ENCODE results near the gene TTC33.
A peak's percentile ranks its signal among the peaks of the same experiment; 100 is the strongest.
"Not testable (repeated sequence)": the region's sequence is repeated elsewhere in the genome, so short reads cannot be mapped to it uniquely, and the experiment has no call there.

The TTC33 gene

DNA sequence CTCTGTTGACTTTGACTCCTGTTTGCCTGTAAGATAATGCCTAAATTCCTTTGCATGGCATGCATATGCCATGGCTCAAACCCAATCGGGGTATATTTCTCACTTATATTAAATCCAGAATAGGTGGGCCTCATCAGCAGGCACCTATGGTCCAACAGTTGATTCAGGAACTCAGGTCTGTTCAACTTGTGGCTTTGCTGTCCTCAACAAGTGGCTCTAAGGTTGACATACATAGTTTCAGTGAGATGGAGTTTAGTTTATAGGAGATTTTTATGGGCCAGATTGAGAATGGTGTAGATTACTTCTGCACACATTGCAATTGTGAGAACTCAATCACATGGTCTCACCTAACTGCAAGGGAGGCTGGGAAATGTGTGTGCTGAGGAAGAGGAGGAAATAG lies 107.6 kb downstream of the TTC33 start:
- no peak for DNase-seq

DNA sequence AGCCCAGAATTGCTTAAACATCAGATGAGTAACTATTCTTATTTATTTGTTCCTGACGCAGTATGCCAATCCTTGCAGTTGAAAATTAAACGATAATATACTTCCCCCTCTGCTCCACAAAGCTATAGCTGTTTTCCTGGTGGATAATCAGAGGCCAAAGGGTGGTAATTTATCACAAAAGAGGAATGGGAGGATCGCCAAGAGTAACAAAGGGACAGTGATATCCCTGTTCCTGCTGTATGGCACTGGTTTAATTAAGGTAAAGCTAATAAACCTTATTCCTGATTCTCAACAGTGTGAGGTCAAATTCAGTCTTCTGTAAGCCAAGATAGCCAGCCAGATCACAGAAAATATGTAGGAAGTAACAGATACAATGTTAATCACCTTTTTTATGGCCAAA lies 109.5 kb downstream of the TTC33 start:
- no peak for DNase-seq

- DNase-seq: not testable (repeated sequence)
Observed at GRCh38 chr5:40639531-40639930, 116.2 kb downstream of the TTC33 start.

DNA sequence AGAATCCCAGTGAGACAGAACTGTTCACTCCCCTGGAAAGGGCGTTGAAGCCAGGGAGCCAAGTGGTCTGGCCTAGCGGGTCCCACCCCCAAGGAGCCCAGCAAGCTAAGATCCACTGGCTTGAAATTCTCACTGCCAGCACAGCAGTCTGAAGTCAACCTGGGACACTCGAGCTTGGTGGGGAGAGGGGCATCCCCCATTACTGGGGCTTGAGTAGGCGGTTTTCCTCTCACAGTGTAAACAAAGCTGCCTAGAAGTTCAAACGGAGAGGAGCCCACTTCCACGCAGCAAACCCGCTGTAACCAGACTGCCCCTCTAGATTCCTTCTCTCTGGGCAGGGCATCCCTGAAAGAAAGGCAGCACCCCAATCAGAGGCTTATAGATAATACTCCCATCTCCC lies 121.2 kb downstream of the TTC33 start:
- no peak for DNase-seq

GRCh38 chr5:40634154-40634553 lies 121.6 kb downstream of the TTC33 start:
- no peak for DNase-seq

GRCh38 chr5:40631236-40631635 lies 124.5 kb downstream of the TTC33 start:
- no peak for DNase-seq

- DNase-seq: no peak
Observed at GRCh38 chr5:40630126-40630525, 125.6 kb downstream of the TTC33 start.

DNA sequence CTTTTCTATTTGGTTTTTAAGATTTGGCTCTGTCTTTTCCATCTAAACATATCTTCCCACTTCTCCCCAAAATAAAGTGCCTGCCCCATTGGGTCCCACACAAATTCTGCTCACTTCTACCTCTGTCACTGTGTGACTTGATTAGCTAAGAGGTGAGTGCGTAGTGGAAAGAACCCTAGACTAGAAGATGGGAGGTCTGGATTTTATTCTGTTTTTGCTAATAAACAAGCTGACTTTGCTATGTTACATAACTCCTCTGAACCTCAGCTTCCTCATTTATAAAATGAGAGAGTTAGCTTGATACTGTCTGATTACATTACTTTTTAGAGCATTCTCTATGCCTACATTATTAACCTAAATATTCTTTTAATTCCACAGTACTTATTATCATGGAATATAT lies 127.4 kb downstream of the TTC33 start:
- no peak for DNase-seq

GRCh38 chr5:40627706-40628105 lies 128.1 kb downstream of the TTC33 start:
- no peak for DNase-seq

DNA sequence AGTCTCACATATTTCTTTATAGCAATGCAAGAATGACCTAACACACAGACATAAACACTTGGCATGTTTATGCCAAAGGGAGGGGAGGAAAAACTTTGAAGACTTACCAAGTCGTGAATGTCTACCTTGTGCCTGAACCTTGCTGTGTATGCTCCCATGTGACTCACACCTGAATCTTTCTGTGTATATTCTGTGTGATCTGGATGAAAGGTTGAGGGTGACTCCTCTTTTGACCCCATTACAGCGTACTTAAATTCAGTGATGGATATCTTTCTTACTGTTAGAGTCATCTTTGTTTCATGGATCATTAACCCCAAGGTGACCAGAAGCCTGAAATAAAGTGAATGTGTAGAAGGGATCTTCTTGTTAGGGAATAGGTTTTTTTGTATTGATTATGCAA lies 129.0 kb downstream of the TTC33 start:
- no peak for DNase-seq

DNA sequence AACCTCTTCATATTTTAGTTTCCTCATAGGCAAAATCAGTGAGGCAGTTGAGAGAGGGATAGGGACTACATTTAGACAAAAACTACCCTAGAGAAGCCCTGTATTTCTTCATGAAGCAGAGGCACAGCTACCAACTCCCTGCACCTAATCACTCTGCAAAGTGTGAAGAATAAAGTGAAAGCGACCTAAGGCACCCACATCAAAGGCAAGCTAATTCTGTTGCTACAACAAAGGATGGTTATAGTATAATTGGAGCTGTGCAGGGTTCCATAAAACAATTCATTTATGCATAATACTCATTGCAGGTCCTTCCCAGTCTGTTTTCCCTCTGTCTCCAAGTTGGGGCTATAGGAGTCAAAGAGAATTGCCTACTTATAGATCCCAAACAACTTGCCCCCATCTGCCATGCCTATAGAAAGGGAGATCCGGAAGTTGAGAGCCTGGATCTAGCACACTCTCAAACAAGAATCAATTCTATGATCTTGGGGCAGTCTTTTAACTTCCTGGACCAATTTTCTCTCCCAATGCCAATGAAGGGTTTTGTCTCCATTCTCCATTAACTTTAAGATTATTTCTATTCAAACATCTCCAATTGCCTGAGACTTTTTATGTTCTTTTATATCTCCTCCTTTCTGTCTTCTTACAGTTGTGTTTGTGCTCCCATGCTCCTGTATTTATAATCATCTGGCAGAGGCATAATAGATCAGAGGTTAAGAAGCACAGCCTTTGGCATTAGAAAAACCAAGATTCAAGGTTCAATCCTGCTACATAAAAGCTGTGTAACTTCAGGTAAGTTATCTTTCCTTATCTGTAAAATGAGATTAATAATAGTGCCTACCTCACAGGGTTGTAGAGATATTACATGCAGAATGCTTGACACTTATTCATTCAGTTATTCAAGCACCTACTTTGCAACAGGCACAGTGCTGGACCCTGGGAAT lies 132.0 kb downstream of the TTC33 start:
- peak; percentile 18 for DNase-seq

GRCh38 chr5:40622463-40623252 lies 133.1 kb downstream of the TTC33 start:
- DNase-seq: no peak

DNA sequence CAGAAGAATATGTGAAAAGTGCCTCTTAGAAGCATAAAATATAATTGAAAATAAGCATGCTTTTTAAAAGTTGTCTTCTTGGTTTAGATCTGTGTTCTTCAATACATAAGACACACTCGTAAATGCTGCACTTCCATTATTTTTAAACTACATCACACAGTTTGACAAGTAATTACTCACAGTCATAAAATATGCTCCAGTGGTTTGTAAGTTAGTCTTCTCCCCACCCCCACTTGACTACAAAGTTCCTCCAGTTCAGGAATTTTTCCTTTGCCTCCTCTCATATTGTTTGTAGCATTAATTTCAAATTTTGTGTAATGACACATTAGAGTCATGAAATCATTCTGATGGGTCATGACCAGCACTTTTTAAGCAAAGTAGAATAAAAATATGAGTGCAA lies 136.3 kb downstream of the TTC33 start:
- DNase-seq: no peak

DNA sequence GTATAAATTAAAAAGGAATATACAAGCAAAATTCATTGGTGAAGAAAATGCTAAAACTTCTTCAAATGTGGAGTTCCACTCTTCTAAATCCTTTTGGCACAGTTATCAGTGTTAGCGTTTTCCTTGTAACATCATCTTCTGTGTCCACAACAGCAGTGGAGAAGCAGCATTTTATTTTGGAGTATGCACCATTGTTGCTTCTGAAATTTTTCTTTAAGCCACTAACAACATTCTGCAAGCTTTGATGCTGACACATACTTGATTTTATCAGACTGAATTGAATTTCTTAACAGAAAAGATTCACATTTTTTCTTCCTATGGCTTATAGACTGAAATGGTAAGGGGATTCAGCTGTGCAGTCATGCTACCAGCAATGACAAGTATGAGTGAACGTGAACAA lies 136.8 kb downstream of the TTC33 start:
- DNase-seq: no peak

DNA sequence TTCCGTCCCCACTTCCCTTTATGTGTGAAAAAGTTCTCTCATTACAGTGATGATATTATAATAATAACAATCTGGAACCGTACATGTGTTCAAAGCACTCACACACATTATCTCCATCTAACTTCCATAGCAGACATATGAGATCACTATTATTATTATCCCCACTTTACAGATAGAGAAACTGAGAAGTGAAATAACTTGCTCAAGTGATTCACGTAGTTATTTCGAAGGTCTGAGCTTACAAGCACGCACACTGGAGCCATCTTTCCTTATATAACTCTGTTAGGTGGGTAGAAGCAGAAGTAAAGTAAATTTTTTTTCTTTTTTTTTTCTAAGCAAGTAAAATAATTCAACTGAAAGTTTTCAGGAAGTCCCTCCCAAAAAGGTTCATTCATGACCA lies 139.0 kb downstream of the TTC33 start:
- no peak for DNase-seq

DNA sequence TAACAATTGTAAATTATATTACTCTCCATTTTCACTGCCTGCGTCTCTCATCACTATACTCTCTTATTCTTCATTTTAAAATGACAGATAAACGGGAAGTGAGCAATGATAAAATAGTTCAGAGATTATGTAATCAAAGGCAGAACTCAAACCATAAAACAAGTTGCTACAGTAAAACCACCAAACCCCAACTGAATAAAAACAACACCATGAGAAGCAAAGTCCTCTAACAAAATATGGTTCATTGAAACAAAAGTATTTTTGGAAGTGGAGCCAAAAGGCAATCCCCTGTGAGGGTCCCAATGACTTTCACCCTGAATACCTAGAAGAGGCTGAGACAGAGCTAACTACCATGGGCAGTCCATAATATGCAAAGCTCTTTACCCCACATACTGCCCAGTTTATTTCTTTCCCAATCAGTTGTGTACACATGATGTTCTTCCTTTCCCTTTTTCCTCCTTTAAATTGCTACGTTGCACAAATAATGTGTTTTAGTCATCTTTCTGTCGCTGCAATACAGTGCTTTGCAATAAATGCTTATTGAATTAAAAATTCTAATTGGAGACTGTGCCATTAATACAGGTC lies 140.1 kb downstream of the TTC33 start:
- no peak for DNase-seq

DNA sequence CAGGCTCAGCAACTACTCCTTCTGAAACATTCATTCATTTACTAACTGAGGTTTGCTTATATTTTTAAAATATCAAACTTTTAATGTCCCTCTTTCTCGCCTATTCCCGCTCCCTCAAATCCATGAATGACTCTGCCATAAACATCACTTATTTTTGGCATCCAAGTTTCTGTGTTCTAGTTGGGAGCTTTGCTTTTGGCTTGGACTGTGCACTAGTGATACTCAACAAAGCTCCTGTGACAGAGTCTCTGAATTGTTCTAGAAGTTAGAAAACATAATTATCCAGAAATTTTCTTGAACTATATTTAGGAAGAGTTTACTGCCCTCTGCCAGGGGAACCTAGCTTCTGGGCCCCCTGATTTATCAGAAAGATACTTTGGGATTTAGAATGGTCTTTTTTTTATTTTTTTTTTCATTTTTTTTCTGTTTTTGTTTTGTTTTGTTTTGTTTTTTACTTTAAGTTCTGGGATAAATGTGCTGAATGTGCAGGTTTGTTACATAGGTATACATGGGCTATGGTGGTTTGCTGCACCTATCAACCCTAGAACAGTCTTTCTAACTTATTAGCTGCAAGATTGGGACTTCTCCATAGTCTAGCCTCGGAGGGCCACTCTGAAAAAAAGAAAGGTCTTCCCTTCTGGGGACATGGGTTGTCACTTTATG lies 140.7 kb downstream of the TTC33 start:
- DNase-seq: no peak

DNA sequence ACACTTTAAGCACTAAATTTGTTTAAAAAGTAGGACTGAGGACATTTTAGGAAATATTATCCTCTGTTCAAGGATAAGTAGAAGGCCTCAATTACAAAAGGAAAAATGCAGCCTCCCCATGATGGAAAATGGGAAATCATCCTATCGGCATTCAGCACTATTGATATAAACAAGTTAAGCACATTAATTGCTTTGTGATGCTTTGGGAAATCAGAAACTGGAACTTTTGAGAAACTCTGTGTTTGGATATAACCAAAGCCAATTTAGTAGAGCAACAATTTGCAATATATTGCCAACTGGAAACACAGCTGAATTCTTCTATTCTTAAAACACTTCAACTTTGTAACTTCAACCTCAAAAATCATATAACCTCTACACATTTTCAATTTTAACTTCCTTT lies 141.3 kb downstream of the TTC33 start:
- no peak for DNase-seq

DNA sequence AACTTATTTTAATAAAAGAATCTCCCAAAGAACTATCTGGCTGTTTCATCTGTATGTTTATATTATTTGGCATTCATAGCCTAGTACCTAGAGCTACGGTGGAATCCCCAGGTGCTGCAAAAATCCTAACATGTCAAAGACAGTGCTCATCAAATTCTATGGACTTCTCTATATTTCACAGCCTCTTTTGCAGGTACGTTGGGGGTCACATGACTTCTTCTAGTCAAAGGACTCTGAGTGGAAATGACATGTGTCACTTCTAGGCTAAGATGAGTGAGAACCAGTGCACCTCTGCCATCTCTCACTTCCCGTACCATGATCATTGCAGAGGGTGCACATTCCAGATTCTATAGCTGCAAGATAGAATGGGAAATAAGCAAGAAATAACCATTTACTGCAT lies 148.6 kb downstream of the TTC33 start:
- no peak for DNase-seq

- no peak for DNase-seq
Observed at GRCh38 chr5:40606077-40606765, 149.5 kb downstream of the TTC33 start.

GRCh38 chr5:40605295-40605958 lies 150.3 kb downstream of the TTC33 start:
- DNase-seq: no peak

DNA sequence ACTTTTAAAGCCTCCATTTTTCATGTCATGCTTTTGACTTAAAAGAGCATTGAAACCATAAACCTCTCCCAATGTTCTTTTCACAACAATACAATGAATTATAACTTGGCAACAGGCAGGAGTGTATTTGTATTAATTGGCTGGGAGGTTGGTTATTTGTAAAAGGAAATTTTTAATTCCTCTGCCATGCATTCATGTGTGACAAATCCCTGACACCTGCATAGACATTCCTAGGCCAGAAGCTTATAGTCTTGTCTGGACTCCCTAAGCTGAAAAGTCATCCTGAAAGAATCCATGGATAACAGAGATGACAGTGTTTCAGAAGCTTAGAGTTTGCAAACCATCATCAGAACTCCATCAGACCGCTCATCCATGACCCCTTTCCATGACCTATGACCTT lies 152.4 kb downstream of the TTC33 start:
- DNase-seq: no peak

Data from activated CD4-positive, alpha-beta T cell treated with anti-CD3 and anti-CD28 coated beads, Interleukin-2, amount 50 U/mL, for 1 hour (primary cell).